HepG2 (cell line): ENCODE results near the gene L1CAM. TPM values are rescaled to one million over a fixed set of nuclear protein-coding genes. Genes with fewer than 3 reads are reported as not detected.
A peak's percentile ranks its signal among the peaks of the same experiment; 100 is the strongest.

Experiments used
- BHLHE40 ChIP-seq: IDR thresholded peaks from 2 replicates; pipeline ENCODE4 v1.6.1; 2011; ENCODE audit warnings: low read length, improper control_type of control experiment
- DMAP1 ChIP-seq: IDR thresholded peaks from 2 replicates; pipeline ENCODE4 v1.6.1; 2016
- E2F5 ChIP-seq: sonication (generic); formaldehyde crosslinking; conservative IDR thresholded peaks from 2 replicates; pipeline ENCODE4 v1.4.0; 2020; ENCODE audit warnings: missing genetic modification reagents
- HES4 ChIP-seq: sonication (generic); formaldehyde crosslinking; IDR thresholded peaks from 2 replicates; pipeline ENCODE4 v1.9.0; 2021; ENCODE audit warnings: mild to moderate bottlenecking, missing genetic modification reagents, borderline replicate concordance
- ISL2 ChIP-seq: sonication (generic); formaldehyde crosslinking; IDR thresholded peaks from 2 replicates; pipeline ENCODE4 v1.5.0; 2020; ENCODE audit warnings: missing genetic modification reagents
- KDM4B ChIP-seq: sonication (generic); formaldehyde crosslinking; IDR thresholded peaks from 2 replicates; pipeline ENCODE4 v1.4.0; 2020; ENCODE audit warnings: missing genetic modification reagents
- MIXL1 ChIP-seq: IDR thresholded peaks from 2 replicates; pipeline ENCODE4 v1.6.1; 2016
- MNT ChIP-seq: fragments of 450-650 bp; IDR thresholded peaks from 2 replicates; pipeline ENCODE4 v1.6.1; 2016
- NAIF1 ChIP-seq: sonication (generic); formaldehyde crosslinking; IDR thresholded peaks from 2 replicates; pipeline ENCODE4 v1.5.0; 2020; ENCODE audit warnings: mild to moderate bottlenecking, missing genetic modification reagents, borderline replicate concordance
- NR3C1 ChIP-seq: sonication (generic); formaldehyde crosslinking; IDR thresholded peaks from 2 replicates; pipeline ENCODE4 v1.4.0; 2020; ENCODE audit warnings: missing genetic modification reagents
- PITX1 ChIP-seq: sonication (generic); formaldehyde crosslinking; IDR thresholded peaks from 2 replicates; pipeline ENCODE4 v1.5.1; 2020; ENCODE audit warnings: mild to moderate bottlenecking, missing genetic modification reagents
- POLR2G ChIP-seq: fragments of 200-400 bp; formaldehyde crosslinking; IDR thresholded peaks from 2 replicates; pipeline ENCODE4 v1.6.1; 2018; ENCODE audit warnings: mild to moderate bottlenecking, low read depth, low read length, moderate library complexity
- RFXAP ChIP-seq: sonication (generic); formaldehyde crosslinking; IDR thresholded peaks from 2 replicates; pipeline ENCODE4 v1.4.0; 2020; ENCODE audit warnings: missing genetic modification reagents, borderline replicate concordance
- SKI ChIP-seq: fragments of 450-650 bp; IDR thresholded peaks from one replicate; pipeline ENCODE4 v1.6.1; 2018; ENCODE audit warnings: mild to moderate bottlenecking; ENCODE audit not compliant: partially characterized antibody
- SUZ12 ChIP-seq: fragments of 150-350 bp; IDR thresholded peaks from 2 replicates; pipeline ENCODE4 v1.6.1; 2014; ENCODE audit warnings: low read depth, low read length
- ZBTB33 ChIP-seq: sonication (generic); formaldehyde crosslinking; IDR thresholded peaks from 2 replicates; pipeline ENCODE4 v1.4.0; 2020; ENCODE audit warnings: missing genetic modification reagents
- ZNF274 ChIP-seq: sonication (generic); formaldehyde crosslinking; IDR thresholded peaks from 2 replicates; pipeline ENCODE4 v1.5.1; 2020; ENCODE audit warnings: mild to moderate bottlenecking, missing genetic modification reagents
- ZNF562 ChIP-seq: sonication (generic); formaldehyde crosslinking; IDR thresholded peaks from 2 replicates; pipeline ENCODE4 v1.8.0; 2022; ENCODE audit warnings: missing genetic modification reagents, borderline replicate concordance
- ZNF589 ChIP-seq: sonication (generic); formaldehyde crosslinking; conservative IDR thresholded peaks from 2 replicates; pipeline ENCODE4 v1.8.0; 2022; ENCODE audit warnings: mild to moderate bottlenecking, moderate library complexity, missing genetic modification reagents
- ZNF598 ChIP-seq: sonication (generic); formaldehyde crosslinking; IDR thresholded peaks from 2 replicates; pipeline ENCODE4 v1.5.1; 2020; ENCODE audit warnings: mild to moderate bottlenecking, missing genetic modification reagents, borderline replicate concordance
- ZNF788 ChIP-seq: sonication (generic); formaldehyde crosslinking; IDR thresholded peaks from 2 replicates; pipeline ENCODE4 v1.5.0; 2020; ENCODE audit warnings: mild to moderate bottlenecking, missing genetic modification reagents, borderline replicate concordance
- polyA plus RNA-seq, 8 experiments: library from polyadenylated mRNA; depleted of rRNA in 3 of 8; stranded (reverse) in 7 of 8; unstranded in 1 of 8; fragments of >200 nt; fragmentation: Illumina TruSeq in 4 of 8; extraction: Trizol in 4 of 8; gene quantifications; 2 replicates each; pipeline versions ENCODE4 v1.2.1 to v1.2.3, GENCODE V29; 2011 to 2016; ENCODE audit warnings: low read depth in 4 of 8, missing spikeins in 1 of 8, mixed read lengths in 1 of 8; ENCODE audit not compliant: insufficient read depth in 1 of 8
- total RNA-seq, 5 experiments: library from RNA; depleted of rRNA; stranded (reverse); fragments of >200 nt; fragmentation: Illumina TruSeq; extraction: Trizol; gene quantifications; 2 replicates each; pipeline ENCODE4 v1.2.3, GENCODE V29; 2016; ENCODE audit warnings: low read depth in 1 of 5

L1CAM gene
- total and polyA plus RNA-seq, 2 of the 13 experiments (the other 11 are each of a cell fraction or from before 2014, with no cell fraction given) = 1.4 to 2.0 TPM

- TF ChIP-seq SKI (no peak), ZNF562 (no peak), ZNF274 (CRISPR knock-in tag) (no peak), KDM4B (0 out of 2 replicates have a peak, but pooled peaks have one; percentile 9), ISL2 (no peak), NR3C1 (CRISPR knock-in tag) (no peak), ZNF589 (no peak), POLR2G (peak; percentile 70), PITX1 (no peak), HES4 (CRISPR knock-in tag) (no peak), BHLHE40 (no peak; the same call in 1 of the 2 replicates), E2F5 (CRISPR knock-in tag) (no peak), NAIF1 (CRISPR knock-in tag) (0 out of 2 replicates have a peak, but pooled peaks have one; percentile 51), ZNF598 (CRISPR knock-in tag) (no peak), SUZ12 (no peak), ZBTB33 (CRISPR knock-in tag) (no peak), MNT (no peak), RFXAP (0 out of 2 replicates have a peak, but pooled peaks have one; percentile 23), DMAP1 (CRISPR knock-in tag) (peak; percentile 20; the same call in 1 of the 2 replicates), ZNF788 (no peak), MIXL1 (CRISPR knock-in tag) (no peak)
Observed at GRCh38 chrX:153926858-153927671, 41.1 kb upstream of the L1CAM start (continued).
